IPS-20b (cell line): ENCODE data around the gene LAPTM5.
"Not testable (repeated sequence)": the region's sequence is repeated elsewhere in the genome, so short reads cannot be mapped to it uniquely, and the experiment has no call there.

Experiments used
- H3K27ac ChIP-seq: one replicate; pipeline ENCODE4 v1.5.1; 2013; ENCODE audit warnings: low read length
- H3K27me3 ChIP-seq: 2 replicates; pipeline ENCODE4 v1.6.1; 2013; ENCODE audit warnings: mild to moderate bottlenecking, low read length, inconsistent platforms; ENCODE audit not compliant: insufficient read depth
- H3K36me3 ChIP-seq: 2 replicates; pipeline ENCODE4 v1.6.1; 2013; ENCODE audit warnings: low read depth, mild to moderate bottlenecking, inconsistent platforms, low read length, moderate library complexity; ENCODE audit not compliant: insufficient read depth
- H3K4me1 ChIP-seq: 2 replicates; pipeline ENCODE4 v1.6.1; 2013; ENCODE audit warnings: mild to moderate bottlenecking, control low read depth, inconsistent platforms, low read length, moderate library complexity; ENCODE audit not compliant: insufficient read depth
- H3K4me3 ChIP-seq: 2 replicates; pipeline ENCODE4 v1.5.1; 2013; ENCODE audit warnings: mild to moderate bottlenecking, low read length, inconsistent platforms
- H3K9ac ChIP-seq: 2 replicates; pipeline ENCODE4 v1.6.1; 2013; ENCODE audit warnings: low read depth, mild to moderate bottlenecking, inconsistent platforms, low read length, moderate library complexity
- H3K9me3 ChIP-seq: 2 replicates; pipeline ENCODE4 v1.6.1; 2013; ENCODE audit warnings: mild to moderate bottlenecking, low read depth, low read length, inconsistent platforms; ENCODE audit not compliant: insufficient read depth

The LAPTM5 gene

DNA sequence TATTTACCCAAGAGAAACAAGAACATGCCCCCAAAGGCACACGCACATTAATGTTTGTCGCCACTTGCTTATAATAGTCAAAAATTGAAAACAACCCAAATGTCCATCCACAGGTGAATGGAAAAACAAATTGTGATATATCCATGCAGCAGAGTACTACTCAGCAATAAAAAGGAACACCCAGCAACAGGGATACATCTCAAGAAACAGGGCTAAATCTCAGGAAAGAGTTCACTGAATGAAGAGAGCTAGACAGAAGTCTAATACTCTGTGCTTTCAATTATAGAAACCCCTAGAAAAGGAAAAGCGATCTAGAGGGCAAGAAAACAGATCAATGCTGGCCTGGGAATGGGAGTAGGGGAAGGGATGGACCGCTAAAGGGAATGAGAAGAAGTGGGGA, 36.7 kb upstream of the LAPTM5 start:
- Histone ChIP-seq H3K27me3 (no peaks in the 10 kb centered on the region; the same call in 1 of the 2 replicates), H3K9ac (no peak overlapping the region), H3K4me1 (no peaks in the 10 kb centered on the region), H3K9me3 (no peaks in the 10 kb centered on the region), H3K4me3 (no peak overlapping the region), H3K27ac (no peak overlapping the region), H3K36me3 (no peaks in the 10 kb centered on the region)

GRCh38 chr1:30793209-30793608, 35.6 kb upstream of the LAPTM5 start:
- H3K27me3 ChIP-seq: no peaks in the 10 kb centered on the region; the same call in 1 of the 2 replicates
- H3K9me3 ChIP-seq: no peaks in the 10 kb centered on the region
- no peak overlapping the region for H3K9ac ChIP-seq
- no peak overlapping the region for H3K4me3 ChIP-seq
- no peaks in the 10 kb centered on the region for H3K36me3 ChIP-seq
- H3K4me1 ChIP-seq: no peaks in the 10 kb centered on the region
- H3K27ac ChIP-seq: no peak overlapping the region

- no peak overlapping the region for H3K4me3 ChIP-seq
- H3K27me3 ChIP-seq: no peaks in the 10 kb centered on the region; the same call in 1 of the 2 replicates
- H3K9me3 ChIP-seq: no peaks in the 10 kb centered on the region
- H3K4me1 ChIP-seq: no peaks in the 10 kb centered on the region
- no peak overlapping the region for H3K27ac ChIP-seq
- H3K9ac ChIP-seq: no peak overlapping the region
- no peaks in the 10 kb centered on the region for H3K36me3 ChIP-seq
These were observed 34.3 kb upstream of the LAPTM5 start for GRCh38 chr1:30791868-30792267.

GRCh38 chr1:30790850-30791778, 33.5 kb upstream of the LAPTM5 start:
- Histone ChIP-seq H3K27ac (no peak overlapping the region), H3K4me3 (no peak overlapping the region), H3K4me1 (no peaks in the 10 kb centered on the region), H3K9ac (no peak overlapping the region), H3K9me3 (no peaks in the 10 kb centered on the region), H3K27me3 (no peaks in the 10 kb centered on the region; the same call in 1 of the 2 replicates), H3K36me3 (no peaks in the 10 kb centered on the region)

GRCh38 chr1:30790256-30790525, 32.6 kb upstream of the LAPTM5 start:
- H3K4me1 ChIP-seq: not testable (repeated sequence)

GRCh38 chr1:30789388-30790255, 32.0 kb upstream of the LAPTM5 start:
- Histone ChIP-seq H3K9ac (no peak overlapping the region), H3K4me3 (no peak overlapping the region), H3K27me3 (no peaks in the 10 kb centered on the region; the same call in 1 of the 2 replicates), H3K4me1 (no peaks in the 10 kb centered on the region), H3K27ac (no peak overlapping the region), H3K9me3 (no peaks in the 10 kb centered on the region), H3K36me3 (no peaks in the 10 kb centered on the region)

More at GRCh38 chr1:30790256-30790525, 32.6 kb upstream of the LAPTM5 start:
- H3K36me3 ChIP-seq, H3K27ac ChIP-seq, H3K27me3 ChIP-seq, H3K9me3 ChIP-seq, H3K9ac ChIP-seq, H3K4me3 ChIP-seq: not testable (repeated sequence)

DNA sequence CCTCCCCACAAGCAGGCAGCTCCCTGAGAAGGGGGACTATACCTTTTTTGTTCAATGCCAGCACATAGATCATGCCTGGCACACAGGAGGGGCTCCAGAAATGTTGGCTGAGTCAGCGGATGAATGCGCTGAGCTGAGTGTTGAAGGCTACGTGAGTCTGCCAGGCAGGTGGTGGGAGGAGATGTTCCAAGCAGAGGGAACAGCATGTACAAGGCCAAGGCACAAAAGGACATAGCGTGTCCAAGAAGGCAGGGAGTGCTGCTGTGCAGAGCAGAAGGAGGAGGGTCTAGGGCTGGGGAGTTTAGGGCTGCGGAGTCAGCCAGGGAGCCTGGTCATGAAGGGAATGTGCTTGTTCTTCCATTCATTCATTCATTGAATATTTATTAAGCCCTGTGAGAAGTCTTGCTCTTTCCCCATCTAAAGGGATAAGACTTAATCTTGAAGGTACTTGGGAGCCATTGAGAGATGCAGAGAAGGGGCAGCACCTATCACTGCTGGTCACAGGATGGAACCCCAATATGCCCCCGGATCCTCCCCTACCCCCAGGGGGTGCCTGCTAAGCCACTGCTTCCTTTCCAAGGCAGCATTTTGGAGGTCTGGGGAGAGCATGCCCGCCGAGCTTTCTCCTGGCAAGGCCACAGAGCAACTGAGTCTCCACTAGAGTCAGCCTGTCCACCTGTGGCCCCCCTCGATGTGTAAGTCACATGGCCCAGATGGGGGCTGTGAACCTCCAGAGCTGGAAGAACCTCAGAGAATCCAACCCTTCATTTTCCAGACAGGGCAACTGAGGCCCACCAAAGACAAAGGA, 31.2 kb upstream of the LAPTM5 start:
- Histone ChIP-seq H3K4me1 (no peaks in the 10 kb centered on the region), H3K27me3 (no peaks in the 10 kb centered on the region; the same call in 1 of the 2 replicates), H3K36me3 (no peaks in the 10 kb centered on the region), H3K4me3 (no peak overlapping the region), H3K27ac (no peak overlapping the region), H3K9ac (no peak overlapping the region), H3K9me3 (no peaks in the 10 kb centered on the region)

DNA sequence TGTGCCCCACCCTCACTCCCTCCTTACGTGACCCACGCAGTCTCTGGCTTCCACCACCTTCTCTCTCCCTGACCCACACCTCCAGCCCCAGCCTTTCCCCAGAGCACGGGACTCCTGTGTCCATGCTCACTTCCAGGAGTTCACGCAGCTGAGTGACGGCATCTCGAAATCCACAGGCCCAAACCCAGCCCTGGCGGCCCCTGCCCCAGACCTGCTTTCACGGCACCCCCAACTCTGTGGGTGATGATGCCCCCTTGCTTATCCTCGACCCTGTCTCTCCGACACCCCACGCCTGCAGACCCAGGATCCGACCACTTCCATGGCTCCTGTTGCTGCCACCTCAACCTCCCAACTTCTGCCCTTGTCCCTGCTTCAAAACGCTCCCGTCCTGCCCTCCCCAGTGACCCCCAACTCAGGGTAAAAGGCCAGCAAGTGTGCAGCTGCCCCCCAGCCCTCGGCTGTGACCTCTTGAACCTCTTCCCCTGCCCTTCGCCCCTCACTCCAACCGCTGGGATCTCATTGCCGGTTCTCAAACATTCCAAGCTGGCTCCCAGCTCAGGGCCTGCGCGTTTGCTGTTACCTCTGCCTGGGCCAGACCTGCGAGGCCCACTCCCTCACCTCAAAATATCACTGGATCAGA, 30.4 kb upstream of the LAPTM5 start:
- Histone ChIP-seq H3K4me1 (no peaks in the 10 kb centered on the region), H3K9me3 (no peaks in the 10 kb centered on the region), H3K27me3 (no peaks in the 10 kb centered on the region; the same call in 1 of the 2 replicates), H3K9ac (no peak overlapping the region), H3K4me3 (no peak overlapping the region), H3K27ac (no peak overlapping the region), H3K36me3 (no peaks in the 10 kb centered on the region)

- Histone ChIP-seq H3K9me3 (no peaks in the 10 kb centered on the region), H3K4me1 (no peaks in the 10 kb centered on the region), H3K9ac (no peak overlapping the region), H3K27ac (no peak overlapping the region), H3K4me3 (no peak overlapping the region), H3K27me3 (no peaks in the 10 kb centered on the region; the same call in 1 of the 2 replicates), H3K36me3 (no peaks in the 10 kb centered on the region)
These were observed 29.7 kb upstream of the LAPTM5 start for GRCh38 chr1:30787266-30787665.

- Histone ChIP-seq H3K27ac (no peak overlapping the region), H3K27me3 (no peaks in the 10 kb centered on the region; the same call in 1 of the 2 replicates), H3K36me3 (no peaks in the 10 kb centered on the region), H3K4me3 (no peak overlapping the region), H3K9ac (no peak overlapping the region), H3K4me1 (no peaks in the 10 kb centered on the region), H3K9me3 (no peaks in the 10 kb centered on the region)
These were observed 28.9 kb upstream of the LAPTM5 start for GRCh38 chr1:30786264-30786991.
